Heart left ventricle (tissue), 16 donors: ENCODE measurements around the gene G0S2. TPM values are rescaled to one million over a fixed set of nuclear protein-coding genes. Genes with fewer than 3 reads are reported as not detected.
A peak's percentile ranks its signal among the peaks of the same experiment; 100 is the strongest.

Experiments
- ATAC-seq, 4 donors: fragments of 200-7000 bp; cut with Tn5 transposase; one replicate each; pipeline ENCODE4 v1.9.1; 2020 to 2022; ENCODE audit warnings: moderate library complexity in 4 of 4, mild to moderate bottlenecking in 3 of 4, moderate number of reproducible peaks in 1 of 4
- DNase-seq, 5 donors: peaks; one replicate each; pipeline ENCODE4 v3.0.0-alpha.2; 2020
- H3K27ac ChIP-seq, 12 donors: fragments of 200-600 bp; sonication (generic) in 4 of 12; one replicate each; pipeline versions ENCODE4 v1.5.0 to v1.8.0; 2016 to 2022; ENCODE audit warnings: mild to moderate bottlenecking in 2 of 12
- H3K27me3 ChIP-seq, 9 donors: fragments of 200-600 bp; sonication (generic) in 2 of 9; one replicate each; pipeline versions ENCODE4 v1.5.1 to v1.8.0; 2016 to 2022; ENCODE audit warnings: mild to moderate bottlenecking in 3 of 9
- H3K36me3 ChIP-seq, 9 donors: fragments of 200-600 bp; sonication (generic) in 2 of 9; one replicate each; pipeline versions ENCODE4 v1.5.0 to v1.8.0; 2018 to 2022; ENCODE audit warnings: mild to moderate bottlenecking in 2 of 9
- H3K4me1 ChIP-seq, 12 donors: fragments of 200-600 bp; sonication (generic) in 4 of 12; one replicate each; pipeline versions ENCODE4 v1.5.0 to v1.8.0; 2016 to 2022; ENCODE audit warnings: mild to moderate bottlenecking in 3 of 12
- H3K4me3 ChIP-seq, 12 donors: fragments of 200-600 bp; sonication (generic) in 4 of 12; one replicate each; pipeline versions ENCODE4 v1.5.0 to v1.8.0; 2017 to 2022; ENCODE audit warnings: mild to moderate bottlenecking in 9 of 12, moderate library complexity in 4 of 12
- H3K9me3 ChIP-seq, 12 donors: fragments of 200-600 bp; sonication (generic) in 4 of 12; one replicate each; pipeline versions ENCODE4 v1.5.0 to v1.8.0; 2016 to 2022; ENCODE audit warnings: mild to moderate bottlenecking in 1 of 12
- CTCF ChIP-seq, 12 donors: fragments of 200-600 bp; sonication (generic) in 4 of 12; IDR thresholded peaks; one replicate each; pipeline versions ENCODE4 v1.5.0 to v1.8.0; 2018 to 2022; ENCODE audit warnings: antibody characterized with exemption in 12 of 12, mild to moderate bottlenecking in 5 of 12
- POLR2A ChIP-seq, 2 donors: fragments of 450-650 bp; IDR thresholded peaks; one replicate each; pipeline ENCODE4 v1.6.1; 2017; ENCODE audit warnings: antibody characterized with exemption in 2 of 2, mild to moderate bottlenecking in 2 of 2, moderate library complexity in 2 of 2
- WGBS, 4 donors: extraction: QIAGEN DNeasy Blood & Tissue Kit in 2 of 4; methylation state at CpG; one replicate each; pipeline versions ENCODE4 v1.1.5 to v1.1.7; 2013 to 2018; 5-methylcytosine and 5-hydroxymethylcytosine counted together
- intact Hi-C, 10 donors: fragments of 100-400 bp; cut with DNase I; formaldehyde crosslinking; loops; one replicate each; pipeline versions ENCODE4 v1.11.1 to v1.14.2; 2022
- long read RNA-seq, 3 donors: library from polyadenylated mRNA; unstranded; transcript quantifications; one replicate each; pipeline ENCODE4 v2.0.0, GENCODE V29; 2020 to 2021
- polyA plus RNA-seq, 2 donors: library from polyadenylated mRNA; stranded (reverse); fragments of 200-250 nt; gene quantifications; one replicate each; pipeline ENCODE4 v1.2.3, GENCODE V29; 2013
- total RNA-seq, 9 donors: library from RNA; depleted of rRNA in 2 of 9; stranded (reverse); fragments of >200 nt in 2 of 9; fragmentation: NEBNext Ultra II Directional in 3 of 9; extraction: Animal tissue kit (Norgen Biotek cat#: 25700) in 3 of 9; gene quantifications; one replicate each; pipeline versions ENCODE4 v1.1.0 to v1.2.4, GENCODE V29; 2016 to 2023
- donor health status: ischemic (EF 13 %, LVEDD 7.1; RV severe dilation, severe dysfunction).
- donor health status: healthy with polysubstance abuse.
- donor health status: DM: no; HTN: yes; CAD: no.
- donor health status: DM: no; HTN: no; CAD: no.
- donor health status: ischemic (EF 25% LVEDD 6.9; RV normal size, moderate dysfunction).
- donor health status: ischemic (EF 25% LVEDD 5.7; RV mildly dilated, moderate dysfunction).
- donor health status: healthy.
- donor health status: DM: yes; HTN: yes; CAD: no.
- donor health status: ischemic (EF 35%, LVEDD 5.7; RV mildly dilated, moderate dysfunction).
- donor health status: nonischemic (EF 11% LVEDD 7.7; RV severe dilation, severe dysfunction).
- donor health status: DM: yes; HTN: yes; CAD: no.
- donor health status: PGD.
- donor health status: ischemic (EF 29% LVEDD 5.4; RV normal size, mild dysfunction).
- donor health status: nonischemic (EF 23%, LVEDD 6.1; RV moderate dilation, normal function).

Gene G0S2
- total RNA-seq (100 to 1,000 TPM in 8 of 9 donors, 10 to 100 TPM in 1; 92.0 to 600 (median 212) TPM), polyA plus RNA-seq (100 to 1,000 TPM in 1 of 2 donors, 10 to 100 TPM in 1; 87.6 to 218 TPM)
- long read RNA-seq, donor 1, transcript G0S2-201 (2 exons, 866 nt) = major isoform, 436 of 452 reads
- long read RNA-seq, donor 1, partial matches to known transcripts = 0 of 452 reads
- long read RNA-seq, donor 1, other reads (novel, unspliced or antisense) = 16 of 452 reads
- long read RNA-seq, donor 2, transcript G0S2-201 (2 exons, 866 nt) = major isoform, 366 of 382 reads
- long read RNA-seq, donor 2, partial matches to known transcripts = 0 of 382 reads
- long read RNA-seq, donor 2, other reads (novel, unspliced or antisense) = 16 of 382 reads
- long read RNA-seq, donor 3, transcript G0S2-201 (2 exons, 866 nt) = major isoform, 436 of 461 reads
- long read RNA-seq, donor 3, partial matches to known transcripts = 0 of 461 reads
- long read RNA-seq, donor 3, other reads (novel, unspliced or antisense) = 25 of 461 reads

GRCh38 chr1:209674957-209675564 lies at the start of gene G0S2:
G0S2 (plus strand) TSS chr1:209675412; CDS start chr1:209675685, 273 bp downstream.
- Histone ChIP-seq H3K9me3 (peaks cover 0 to 12% (median 0%) of the 10 kb centered on the region in 12 donors), H3K4me3 (peak within 1 kb of the TSS; percentile 39 to 76 (median 64)), H3K27ac (peak within 1 kb of the TSS; percentile 18 to 91 (median 80)), H3K4me1 (peaks cover 0 to 39% (median 26%) of the 10 kb centered on the region in 12 donors), H3K27me3 (peaks cover 0 to 12% (median 0%) of the 10 kb centered on the region in 9 donors), H3K36me3 (peaks cover 0 to 5% (median 0%) of the 10 kb centered on the region in 9 donors)
- 2 to 9% (median 3%) methylated on average over 41 to 47 of the region's 47 CpGs for WGBS, 4 donors
- TF ChIP-seq CTCF (IDR thresholded peaks at IDR 0.05) (no peak), POLR2A (IDR thresholded peaks at IDR 0.05) (peak in 1 of 2 donors; percentile 93)
- DNase-seq (peak; percentile 83 to 93 (median 90)), ATAC-seq (peak; percentile 89 to 94 (median 92))
- intact Hi-C loops = loop anchor here in 6 of 10 donors (2.0 to 5.0 kb wide), 6 partner anchors 26 to 48 kb away; no protein-coding TSS in a partner anchor

GRCh38 chr1:209625791-209626285 lies 49.4 kb upstream of the G0S2 start:
- Histone ChIP-seq H3K4me1 (peaks cover 0 to 61% (median 38%) of the 10 kb centered on the region in 12 donors), H3K36me3 (no peaks in the 10 kb centered on the region), H3K4me3 (no peak overlapping the region), H3K27me3 (no peaks in the 10 kb centered on the region), H3K27ac (peak overlapping the region in 11 of 12 donors; percentile 37 to 80 (median 56)), H3K9me3 (no peaks in the 10 kb centered on the region)
- intact Hi-C loops = loop anchor here (2.0 to 10.0 kb wide), 10 partner anchors 21 to 121 kb away; partner anchors contain the start of gene G0S2 (in 1 of the 10)
- no peak for TF ChIP-seq POLR2A (IDR thresholded peaks at IDR 0.05)
- no peak for TF ChIP-seq CTCF (IDR thresholded peaks at IDR 0.05)
- DNase-seq (peak in 1 of 5 donors; percentile 44), ATAC-seq (peak in 2 of 4 donors; percentile 2 to 13)
- WGBS, 4 donors = 74 to 84% (median 77%) methylated on average over 17 to 18 of the region's 18 CpGs

- DNase-seq (no peak), ATAC-seq (no peak)
- peak overlapping the region in 9 of 12 donors; percentile 37 to 80 (median 56) for H3K27ac ChIP-seq
- H3K4me3 ChIP-seq = no peak overlapping the region
- TF ChIP-seq POLR2A (IDR thresholded peaks at IDR 0.05) = no peak
- no peak for TF ChIP-seq CTCF (IDR thresholded peaks at IDR 0.05)
- intact Hi-C loops = loop anchor here (1.0 to 10.0 kb wide), 11 partner anchors 22 to 121 kb away; partner anchors contain the start of gene G0S2 (in 1 of the 10)
- no peaks in the 10 kb centered on the region for H3K9me3 ChIP-seq
- H3K27me3 ChIP-seq = no peaks in the 10 kb centered on the region
- H3K36me3 ChIP-seq = no peaks in the 10 kb centered on the region
- H3K4me1 ChIP-seq = peaks cover 0 to 61% (median 42%) of the 10 kb centered on the region in 12 donors
- 86 to 89% (median 89%) methylated on average over 12 to 19 of the region's 19 CpGs for WGBS, 4 donors
These were observed 48.7 kb upstream of the G0S2 start for GRCh38 chr1:209626346-209627026.
